ENCODE measurements around the gene EIF1AD.

The EIF1AD gene

GRCh38 chr11:66008468-66009101 is 6.6 kb upstream of the EIF1AD start:
- DNase-seq (ENCODE audit: low read depth): no peak
- no peak overlapping the region for H3K4me3 ChIP-seq (ENCODE audit: low read depth, low read length)
- TF ChIP-seq CTCF (IDR thresholded peaks at IDR 0.05; ENCODE audit: insufficient read depth, low read depth, low read length, missing control alignments): no peak

- no peak for DNase-seq (ENCODE audit: low read depth)
- TF ChIP-seq CTCF (IDR thresholded peaks at IDR 0.05; ENCODE audit: insufficient read depth, low read depth, low read length, missing control alignments): no peak
- H3K4me3 ChIP-seq (ENCODE audit: low read depth, low read length): no peak overlapping the region
Observed at GRCh38 chr11:66008095-66008467, 6.1 kb upstream of the EIF1AD start.

- TF ChIP-seq CTCF (IDR thresholded peaks at IDR 0.05; ENCODE audit: insufficient read depth, low read depth, low read length, missing control alignments): no peak
- H3K4me3 ChIP-seq (ENCODE audit: low read depth, low read length): no peak overlapping the region
- no peak for DNase-seq (ENCODE audit: low read depth)
Observed at GRCh38 chr11:66007201-66007634, 5.3 kb upstream of the EIF1AD start.

- H3K4me3 ChIP-seq (ENCODE audit: low read depth, low read length): no peak overlapping the region
- DNase-seq (ENCODE audit: low read depth): no peak
- TF ChIP-seq CTCF (IDR thresholded peaks at IDR 0.05; ENCODE audit: insufficient read depth, low read depth, low read length, missing control alignments): no peak
Observed at GRCh38 chr11:66006891-66007176, 4.9 kb upstream of the EIF1AD start.

- no peak for DNase-seq (ENCODE audit: low read depth)
- TF ChIP-seq CTCF (IDR thresholded peaks at IDR 0.05; ENCODE audit: insufficient read depth, low read depth, low read length, missing control alignments): no peak
- no peak overlapping the region for H3K4me3 ChIP-seq (ENCODE audit: low read depth, low read length)
Observed at GRCh38 chr11:66006134-66006890, 4.4 kb upstream of the EIF1AD start.

GRCh38 chr11:66004186-66004585 is 2.2 kb upstream of the EIF1AD start:
- DNase-seq (ENCODE audit: low read depth): no peak
- no peak overlapping the region for H3K4me3 ChIP-seq (ENCODE audit: low read depth, low read length)
- no peak for TF ChIP-seq CTCF (IDR thresholded peaks at IDR 0.05; ENCODE audit: insufficient read depth, low read depth, low read length, missing control alignments)

- peak overlapping the region; percentile 88 for H3K4me3 ChIP-seq (ENCODE audit: low read depth, low read length)
- DNase-seq (ENCODE audit: low read depth): no peak
- TF ChIP-seq CTCF (IDR thresholded peaks at IDR 0.05; ENCODE audit: insufficient read depth, low read depth, low read length, missing control alignments): no peak
Observed at GRCh38 chr11:66003291-66003690, 1.3 kb upstream of the EIF1AD start.
